ENCODE data around the gene HOXC6.
"Not testable (repeated sequence)": the region's sequence is repeated elsewhere in the genome, so short reads cannot be mapped to it uniquely, and the experiment has no call there.

HOXC6 gene

DNA sequence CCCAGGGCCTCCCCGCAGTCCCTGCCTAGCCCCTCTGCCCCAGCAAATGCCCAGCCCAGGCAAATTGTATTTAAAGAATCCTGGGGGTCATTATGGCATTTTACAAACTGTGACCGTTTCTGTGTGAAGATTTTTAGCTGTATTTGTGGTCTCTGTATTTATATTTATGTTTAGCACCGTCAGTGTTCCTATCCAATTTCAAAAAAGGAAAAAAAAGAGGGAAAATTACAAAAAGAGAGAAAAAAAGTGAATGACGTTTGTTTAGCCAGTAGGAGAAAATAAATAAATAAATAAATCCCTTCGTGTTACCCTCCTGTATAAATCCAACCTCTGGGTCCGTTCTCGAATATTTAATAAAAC is 2.2 kb downstream of the HOXC6 start:
- DNase-seq (ENCODE audit: low spot score): no peak

DNA sequence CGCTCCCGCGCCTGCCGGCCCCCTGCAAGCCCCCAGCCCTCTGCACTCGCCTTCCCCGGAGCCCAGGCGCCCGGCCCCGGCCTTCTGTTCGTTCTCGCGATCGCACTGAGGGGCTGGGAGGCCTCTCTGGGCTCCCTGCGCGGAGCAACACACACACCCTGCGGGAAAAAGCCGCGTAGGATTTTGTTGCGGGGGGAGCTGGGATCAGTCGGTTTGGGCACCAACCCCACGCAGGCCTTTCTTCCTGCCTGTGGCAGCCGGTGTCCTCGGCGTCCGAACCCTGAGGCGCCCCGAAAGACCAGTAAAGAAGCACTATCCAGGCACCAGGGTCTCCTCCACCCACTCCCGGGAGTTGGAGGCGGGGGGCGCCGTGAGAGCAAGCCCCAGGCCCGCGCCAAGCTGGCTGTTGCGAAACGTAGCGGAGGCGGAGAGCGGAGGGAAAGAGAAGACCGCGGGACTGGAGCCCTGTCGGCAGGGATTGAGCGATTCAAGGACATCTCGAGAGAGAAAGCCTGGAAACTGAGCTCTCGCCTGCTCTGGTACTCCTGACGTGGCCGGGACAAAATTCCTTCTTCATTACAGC is 2.7 kb downstream of the HOXC6 start:
- no peak for DNase-seq (ENCODE audit: low spot score)

GRCh38 chr12:54031480-54031879 is 3.2 kb downstream of the HOXC6 start:
- no peak for DNase-seq (ENCODE audit: low spot score)

- DNase-seq (ENCODE audit: low spot score): no peak
These were observed 3.9 kb downstream of the HOXC6 start for GRCh38 chr12:54032086-54032619.

DNA sequence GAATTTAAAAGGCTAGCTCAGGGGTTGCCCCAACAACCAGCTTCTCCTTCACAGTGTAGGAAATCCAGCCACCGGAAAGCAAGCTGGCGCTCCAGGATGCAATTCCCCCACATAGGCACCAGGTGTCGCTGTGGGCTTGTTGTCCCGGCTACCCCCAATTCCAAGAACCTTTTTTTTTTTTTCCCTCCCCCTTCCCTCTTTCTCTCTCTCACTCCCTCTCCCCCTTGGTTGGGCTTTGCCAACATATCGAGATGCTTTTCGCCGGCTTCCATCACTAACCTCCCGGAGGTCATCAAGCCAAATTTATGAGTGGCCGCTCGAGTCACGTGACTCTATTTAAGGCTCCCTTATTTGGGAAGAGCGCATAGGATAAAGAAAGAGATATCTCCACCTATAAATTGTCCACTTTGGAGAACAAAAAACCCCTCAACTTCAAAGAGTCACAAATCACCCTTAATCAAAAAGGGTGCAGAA is 4.4 kb downstream of the HOXC6 start, which contains the start of gene HOXC5:
TSS of gene HOXC5 (plus strand) at position 424 of the 474 bp plus-strand sequence. CDS start 73 bp downstream, outside the sequence.
- peak; percentile 76 for DNase-seq (ENCODE audit: low spot score)

DNA sequence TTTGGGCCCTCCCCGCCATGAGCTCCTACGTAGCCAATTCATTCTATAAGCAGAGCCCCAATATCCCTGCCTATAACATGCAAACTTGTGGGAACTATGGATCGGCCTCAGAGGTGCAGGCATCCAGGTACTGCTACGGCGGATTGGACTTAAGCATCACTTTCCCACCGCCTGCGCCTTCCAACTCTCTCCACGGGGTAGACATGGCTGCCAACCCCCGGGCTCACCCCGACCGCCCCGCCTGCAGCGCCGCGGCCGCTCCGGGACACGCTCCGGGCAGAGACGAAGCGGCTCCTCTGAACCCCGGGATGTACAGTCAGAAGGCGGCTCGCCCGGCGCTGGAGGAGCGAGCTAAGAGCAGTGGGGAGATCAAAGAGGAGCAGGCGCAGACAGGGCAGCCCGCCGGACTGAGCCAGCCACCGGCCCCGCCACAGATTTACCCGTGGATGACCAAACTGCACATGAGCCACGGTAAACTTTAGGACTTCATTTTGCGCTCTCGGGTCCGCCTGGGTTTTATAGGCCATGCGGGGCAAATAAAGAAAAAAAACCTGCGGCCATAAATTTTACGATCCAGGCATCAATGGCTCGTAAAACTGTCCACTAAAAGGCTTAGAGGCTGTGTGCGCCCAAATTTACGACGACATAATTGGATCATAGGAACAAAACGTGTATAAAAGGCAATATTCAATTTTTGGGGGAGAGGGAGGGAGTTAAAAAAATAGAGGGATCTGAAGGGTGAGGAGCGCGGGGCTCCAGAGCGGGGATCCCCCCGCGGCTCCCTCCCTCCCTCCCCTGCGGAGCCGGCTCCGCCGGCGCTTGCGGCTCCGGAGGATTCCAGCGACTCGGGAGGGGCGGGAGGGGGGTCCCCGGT is 5.1 kb downstream of the HOXC6 start:
- DNase-seq (ENCODE audit: low spot score): peak; percentile 62

GRCh38 chr12:54033980-54034784 is 5.9 kb downstream of the HOXC6 start:
- DNase-seq (ENCODE audit: low spot score): no peak

GRCh38 chr12:54034785-54035310 is 6.6 kb downstream of the HOXC6 start:
- no peak for DNase-seq (ENCODE audit: low spot score)

GRCh38 chr12:54035568-54036264 is 7.5 kb downstream of the HOXC6 start:
- no peak for DNase-seq (ENCODE audit: low spot score)

- peak; percentile 96 for DNase-seq (ENCODE audit: low spot score)
These were observed 8.6 kb downstream of the HOXC6 start for GRCh38 chr12:54036620-54037359.

DNA sequence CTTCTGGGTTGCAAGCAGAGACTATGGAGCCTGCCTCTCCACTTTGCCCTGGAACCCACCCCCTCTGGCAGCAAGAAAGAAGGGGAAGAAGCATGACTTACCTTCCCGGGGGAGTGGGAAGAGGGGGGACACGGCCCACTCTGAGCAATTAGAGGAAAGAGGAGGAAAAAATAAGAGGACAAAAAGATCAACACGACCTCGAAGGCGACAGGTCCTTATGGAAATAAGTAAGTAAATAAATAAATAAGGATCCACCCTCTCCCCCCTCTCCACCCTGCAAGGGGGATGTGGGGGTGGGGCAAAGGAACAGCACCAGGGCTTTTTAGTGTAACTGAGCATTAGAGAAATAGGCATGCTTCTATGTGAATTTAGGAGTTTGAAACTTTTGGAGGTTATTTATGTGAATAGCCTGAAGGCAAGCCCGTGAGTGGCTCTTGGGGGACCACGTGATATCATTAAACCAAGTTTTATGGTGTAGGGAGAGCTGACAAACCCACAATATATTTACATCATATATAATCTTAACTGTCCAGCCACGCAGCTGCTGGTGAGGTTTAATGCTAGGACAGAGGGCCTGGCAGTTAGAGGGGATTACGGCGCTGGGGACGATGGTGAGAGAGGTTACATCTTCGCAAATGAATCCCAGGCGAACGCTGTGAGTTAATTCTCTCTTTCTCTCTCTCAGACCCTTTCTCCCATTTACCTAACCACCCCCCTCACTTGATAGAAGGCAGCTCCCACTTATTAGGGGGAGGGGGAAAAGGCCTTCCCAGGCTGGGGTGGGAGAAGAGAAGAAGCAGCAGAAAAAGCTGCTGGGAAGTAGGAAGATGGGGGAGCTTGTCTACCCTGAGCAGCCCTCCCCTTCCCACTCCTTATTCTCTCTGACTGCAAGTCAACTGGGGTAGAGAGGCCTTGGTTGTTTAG is 9.4 kb downstream of the HOXC6 start:
- no peak for DNase-seq (ENCODE audit: low spot score)

- no peak for DNase-seq (ENCODE audit: low spot score)
These were observed 10.1 kb downstream of the HOXC6 start for GRCh38 chr12:54038284-54038870.

DNA sequence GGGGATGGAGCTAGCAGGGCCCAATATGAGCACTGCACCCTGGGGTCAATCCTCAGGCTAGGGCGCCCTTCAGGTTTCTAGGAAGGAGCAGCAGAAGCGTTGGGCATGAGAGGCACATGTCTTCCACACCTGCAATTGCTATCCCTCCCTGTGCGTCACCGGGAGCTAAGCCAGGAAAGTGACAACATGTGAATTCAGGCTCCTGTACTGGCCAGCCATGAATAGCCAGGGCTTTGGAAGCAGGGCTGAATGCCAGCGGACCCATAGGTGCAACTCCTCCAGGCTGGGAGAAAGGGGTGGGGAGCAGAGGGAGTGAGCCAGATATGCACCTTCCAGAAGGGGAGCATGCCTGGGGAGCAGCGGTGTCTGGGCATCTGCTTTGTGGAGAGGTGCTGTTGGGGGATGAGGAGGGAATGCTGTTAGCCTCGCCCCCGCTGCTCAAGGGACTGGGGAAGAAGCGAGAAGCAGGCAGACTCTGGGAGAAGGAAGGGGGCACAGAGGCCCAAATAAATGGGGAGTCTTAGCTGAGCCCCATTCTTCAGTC is 10.7 kb downstream of the HOXC6 start:
- DNase-seq (ENCODE audit: low spot score): peak; percentile 80

DNA sequence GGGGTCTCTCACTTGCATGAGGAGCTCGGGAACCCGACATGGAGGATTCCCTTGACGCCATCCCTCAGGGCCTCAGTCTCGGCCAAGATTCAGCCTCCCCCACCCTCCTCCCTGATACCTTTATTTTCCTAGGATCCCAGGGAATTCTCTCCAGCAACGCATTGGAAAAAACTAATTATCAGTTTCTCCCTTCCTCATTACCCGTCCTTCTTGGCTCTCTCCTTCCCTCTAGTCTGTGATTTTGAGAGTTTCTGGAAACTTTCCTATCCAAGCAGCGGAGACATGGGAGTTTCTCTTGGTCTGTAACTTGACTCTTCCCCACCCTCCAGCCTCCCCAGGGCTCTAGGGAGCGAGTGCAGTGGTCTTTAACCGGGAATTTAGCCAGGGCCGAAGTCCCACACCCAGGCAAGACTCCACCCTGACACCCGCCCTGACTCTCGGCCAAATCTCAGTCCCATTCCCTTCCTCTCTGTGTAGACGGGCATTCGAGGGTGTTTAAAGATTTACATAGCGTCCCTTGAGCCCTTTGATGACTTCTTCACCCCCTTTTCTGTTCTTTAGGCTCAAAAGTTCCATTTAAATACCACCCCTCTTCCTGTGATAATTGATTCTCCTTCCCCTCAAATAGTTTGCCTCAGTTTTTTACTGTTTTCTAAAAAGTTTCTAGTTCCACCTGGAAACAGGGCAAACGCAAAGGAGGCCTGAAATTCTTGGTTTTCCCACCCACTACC is 11.3 kb downstream of the HOXC6 start:
- DNase-seq (ENCODE audit: low spot score): no peak

DNA sequence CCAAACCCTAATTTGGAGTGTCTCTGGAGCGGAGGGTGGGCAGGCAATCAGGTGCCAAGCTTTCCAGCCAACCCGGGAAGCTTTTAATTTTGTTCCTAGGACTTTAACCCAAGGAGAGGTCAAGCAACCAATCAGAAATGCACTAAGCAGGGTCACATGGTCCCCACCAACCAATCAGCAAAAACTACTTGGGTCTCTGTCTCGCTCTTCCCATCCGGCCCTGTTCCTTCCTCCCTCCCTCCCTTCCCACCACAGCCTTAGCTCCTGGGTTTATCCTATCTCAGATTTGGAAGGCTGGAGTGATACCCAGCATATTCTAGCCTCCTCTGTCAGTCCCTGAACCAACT is 11.9 kb downstream of the HOXC6 start:
- no peak for DNase-seq (ENCODE audit: low spot score)

DNA sequence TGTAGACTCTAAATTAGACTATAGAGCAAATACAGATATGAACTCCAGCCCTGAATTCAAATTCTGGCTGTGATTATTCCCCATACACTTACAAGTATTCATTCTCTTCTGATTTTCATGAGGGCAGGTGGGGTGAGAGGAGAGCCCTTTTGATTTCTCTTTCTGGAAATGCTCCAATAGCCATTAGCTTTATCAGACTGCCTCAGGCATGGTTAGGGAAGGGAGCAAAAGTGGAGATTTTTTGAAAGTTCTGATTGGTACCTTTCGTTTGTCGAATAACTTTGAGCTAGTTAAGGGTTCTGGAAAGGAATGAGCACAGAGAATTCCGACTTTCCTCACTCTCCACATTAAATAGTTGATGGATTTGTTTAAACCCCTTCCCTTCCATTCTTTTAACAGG is 12.4 kb downstream of the HOXC6 start:
- DNase-seq (ENCODE audit: low spot score): no peak

DNA sequence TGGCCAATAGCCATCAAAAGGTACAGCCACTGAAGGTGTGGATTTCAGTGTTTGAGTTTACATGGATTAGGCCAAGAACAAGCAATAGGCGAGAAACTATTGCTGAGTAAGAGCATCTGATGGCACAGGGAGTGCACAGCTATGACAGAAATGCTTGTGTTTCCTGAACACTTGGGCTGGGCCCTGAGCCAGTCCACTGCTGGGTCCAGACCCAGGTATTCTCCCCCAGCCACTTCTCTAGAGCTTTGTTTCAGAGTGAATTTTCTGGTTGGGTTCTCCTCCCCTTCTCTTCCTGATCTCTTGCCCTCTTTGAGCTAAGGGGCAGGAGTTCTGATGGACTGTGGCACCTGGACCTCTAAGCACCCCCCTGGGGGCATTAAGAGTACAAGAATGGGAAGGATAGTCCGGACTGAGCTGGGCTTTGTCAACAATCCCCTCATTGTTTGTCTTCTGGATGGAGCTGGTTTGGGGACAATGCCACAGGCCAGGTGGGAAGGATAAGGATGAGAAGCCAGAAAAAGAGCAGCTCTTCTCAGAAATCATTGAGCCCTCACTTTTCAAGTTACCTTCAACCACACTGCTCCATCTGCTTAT is 13.0 kb downstream of the HOXC6 start:
- DNase-seq (ENCODE audit: low spot score): no peak

DNA sequence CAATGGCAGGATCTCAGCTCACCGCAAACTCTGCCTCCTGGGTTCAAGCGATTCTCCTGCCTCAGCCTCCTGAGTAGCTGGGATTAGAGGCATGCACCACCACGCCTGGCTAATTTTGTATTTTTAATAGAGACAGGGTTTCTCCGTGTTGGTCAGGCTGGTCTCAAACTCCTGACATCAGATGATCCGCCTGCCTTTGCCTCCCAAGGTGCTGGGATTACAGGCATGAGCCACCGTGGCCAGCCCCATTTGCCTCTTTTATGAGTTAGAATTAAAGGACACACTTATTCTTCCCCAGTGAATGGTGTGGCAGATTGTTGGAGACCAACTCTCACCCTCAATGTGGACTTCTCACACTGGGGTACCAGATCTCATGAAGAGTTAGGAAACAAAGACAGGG is 13.8 kb downstream of the HOXC6 start:
- not testable (repeated sequence) for DNase-seq (ENCODE audit: low spot score)
